HuH-7 (cell line): Measurements from ENCODE around the gene PPP2R3A.

Source experiments
- DNase-seq: peaks from one replicate; pipeline ENCODE4 v3.0.0; 2011; ENCODE audit warnings: low spot score

The PPP2R3A gene

GRCh38 chr3:136196401-136197158 lies 231.1 kb downstream of the PPP2R3A start:
- peak; percentile 97 for DNase-seq

- no peak for DNase-seq
Observed at GRCh38 chr3:136197159-136197793, 231.7 kb downstream of the PPP2R3A start.
